K562 (cell line): Measurements from ENCODE around the gene STYX. TPM values are rescaled to one million over a fixed set of nuclear protein-coding genes. Genes with fewer than 3 reads are reported as not detected.

ENCODE experiments used
- ATAC-seq: fragments of 200-7000 bp; cut with Tn5 transposase; 3 replicates; pipeline ENCODE4 v1.9.1; 2020; ENCODE audit warnings: moderate library complexity
- BruUV-seq: library from RNA; stranded (reverse); fragments of 400-500 nt; replicated peaks from 2 replicates; lab custom pipeline; 2021; lab: Mats Ljungman, UMichigan
- CTCF ChIA-PET: fragments of 300-600 bp; formaldehyde crosslinking; extraction: SDS; loops from one replicate; lab custom pipeline; 2021; ENCODE audit warnings: low intra/inter-chr PET ratio; lab: Yijun Ruan, JAX
- POLR2A ChIA-PET: fragments of 300-600, 350-650 bp; sonication (Branson Sonifier 250); formaldehyde crosslinking; extraction: SDS; loops from one replicate; lab custom pipeline; 2021; ENCODE audit warnings: antibody characterized with exemption, inconsistent platforms; lab: Yijun Ruan, JAX
- DNase-seq, 4 experiments: peaks; one replicate each; pipeline versions ENCODE4 v3.0.0 to v3.0.0-alpha.2; 2011 to 2018; ENCODE audit warnings: low spot score in 3 of 4, mixed read lengths in 3 of 4; ENCODE audit errors: extremely low read depth in 1 of 4
- FAIRE-seq: peaks from 2 replicates; lab custom pipeline; 2011; peaks lifted over from hg19 to GRCh38; lab: Jason Lieb, UNC
- H2AFZ ChIP-seq: 2 replicates; pipeline ENCODE4 v1.6.0; 2011; ENCODE audit warnings: low read depth, low read length, control low read depth, inconsistent platforms
- H3K27ac ChIP-seq: fragments of 200-600 bp; 3 replicates; pipeline ENCODE4 v1.8.0; 2011; ENCODE audit warnings: low read depth, mild to moderate bottlenecking, control low read depth, inconsistent platforms, low read length, moderate library complexity, mixed read lengths; ENCODE audit errors: extremely low read depth
- H3K27me3 ChIP-seq, 2 experiments: fragments of 300-600 bp in 1 of 2; 2 replicates in 1 of 2; 3 replicates in 1 of 2; pipeline versions ENCODE4 v1.6.0 to v1.8.0; 2011; ENCODE audit warnings: inconsistent platforms in 2 of 2, low read length in 2 of 2, mild to moderate bottlenecking in 1 of 2, mixed read lengths in 1 of 2, moderate library complexity in 1 of 2; ENCODE audit not compliant: control insufficient read depth in 2 of 2, insufficient read depth in 2 of 2
- H3K36me3 ChIP-seq: fragments of 300-600 bp; 3 replicates; pipeline ENCODE4 v1.8.0; 2011; ENCODE audit warnings: mild to moderate bottlenecking, low read length, inconsistent platforms; ENCODE audit not compliant: control insufficient read depth, insufficient read depth
- H3K4me1 ChIP-seq, 2 experiments: fragments of 200-600 bp in 1 of 2; replicated peaks in 1 of 2; 2 replicates in 1 of 2; 3 replicates in 1 of 2; pipeline versions ENCODE4 v1.5.1 to v1.8.0; 2011; ENCODE audit warnings: inconsistent platforms in 2 of 2, low read length in 2 of 2, mild to moderate bottlenecking in 1 of 2, mixed read lengths in 1 of 2, moderate library complexity in 1 of 2; ENCODE audit not compliant: control insufficient read depth in 2 of 2, insufficient read depth in 2 of 2
- H3K4me2 ChIP-seq: 2 replicates; pipeline ENCODE4 v1.6.1; 2011; ENCODE audit warnings: low read length, control low read depth, inconsistent platforms, mixed read lengths; ENCODE audit not compliant: insufficient read depth
- H3K4me3 ChIP-seq: fragments of 200-600 bp; sonication (generic), shearing (Covaris generic); 2 replicates; pipeline ENCODE4 v1.5.1; 2016; ENCODE audit warnings: control low read depth, inconsistent platforms
- H3K79me2 ChIP-seq: fragments of 200-600 bp; 3 replicates; pipeline ENCODE4 v1.8.0; 2011; ENCODE audit warnings: low read length, inconsistent platforms; ENCODE audit not compliant: control insufficient read depth, insufficient read depth
- H3K9ac ChIP-seq, 2 experiments: 2 replicates each; pipeline versions ENCODE4 v1.6.0 to v1.6.1; 2011; ENCODE audit warnings: low read depth in 2 of 2, low read length in 2 of 2, control low read depth in 1 of 2, inconsistent platforms in 1 of 2, mild to moderate bottlenecking in 1 of 2, mixed read lengths in 1 of 2; ENCODE audit not compliant: insufficient read depth in 1 of 2
- H3K9me1 ChIP-seq: one replicate; pipeline ENCODE4 v1.6.0; 2011; ENCODE audit warnings: inconsistent platforms, mild to moderate bottlenecking, low read length, moderate library complexity; ENCODE audit not compliant: control insufficient read depth, insufficient read depth
- H3K9me3 ChIP-seq: replicated peaks from 2 replicates; pipeline ENCODE4 v1.5.1; 2011; ENCODE audit warnings: low read depth, low read length, inconsistent platforms; ENCODE audit not compliant: control insufficient read depth, insufficient read depth
- H4K20me1 ChIP-seq: replicated peaks from 2 replicates; pipeline ENCODE4 v1.6.1; 2011; ENCODE audit warnings: low read length, inconsistent platforms, mixed read lengths; ENCODE audit not compliant: control insufficient read depth, insufficient read depth
- ATF3 ChIP-seq, 2 experiments: fragments of 450-650 bp in 1 of 2; sonication (generic) in 1 of 2; formaldehyde crosslinking in 1 of 2; IDR thresholded peaks in 1 of 2; conservative IDR thresholded peaks in 1 of 2; 2 replicates each; pipeline versions ENCODE4 v1.6.1 to v1.8.1; 2016 to 2023; ENCODE audit warnings: mild to moderate bottlenecking in 2 of 2, moderate library complexity in 2 of 2, inconsistent platforms in 1 of 2, missing genetic modification reagents in 1 of 2
- LEF1 ChIP-seq: fragments of 450-650 bp; IDR thresholded peaks from 2 replicates; pipeline ENCODE4 v1.6.1; 2016; ENCODE audit warnings: mild to moderate bottlenecking
- MTA1 ChIP-seq: fragments of 450-650 bp; IDR thresholded peaks from 2 replicates; pipeline ENCODE4 v1.6.1; 2017; ENCODE audit warnings: borderline replicate concordance
- RNF2 ChIP-seq: sonication (generic); IDR thresholded peaks from 2 replicates; pipeline ENCODE4 v1.6.1; 2016
- TAF1 ChIP-seq: IDR thresholded peaks from 2 replicates; pipeline ENCODE4 v1.6.1; 2011; ENCODE audit warnings: mild to moderate bottlenecking, low read length, moderate library complexity; ENCODE audit not compliant: insufficient read depth, control insufficient read depth, severe bottlenecking; ENCODE audit errors: extremely low read depth
- ZBTB49 ChIP-seq: sonication (generic); formaldehyde crosslinking; IDR thresholded peaks from 2 replicates; pipeline ENCODE4 v1.8.0; 2022; ENCODE audit warnings: missing genetic modification reagents, mild to moderate bottlenecking, borderline replicate concordance
- WGBS: fragments of 100-300 bp; shearing (Covaris generic); methylation state at CpG from one replicate; pipeline ENCODE4 v1.1.6; 2016; ENCODE audit warnings: low coverage, mixed read lengths; ENCODE audit not compliant: insufficient coverage; ENCODE audit errors: missing lambda C conversion rate; 5-methylcytosine and 5-hydroxymethylcytosine counted together
- in situ Hi-C: fragments of 300-500 bp; cut with MboI; formaldehyde crosslinking; loops from 4 replicates; pipeline ENCODE4 v1.15.0; 2018; ENCODE audit warnings: inconsistent platforms, mixed read lengths
- intact Hi-C: fragments of 100-400 bp; cut with micrococcal nuclease; formaldehyde crosslinking; loops from 2 replicates; pipeline ENCODE4 v1.14.2; 2022
- polyA plus RNA-seq, 8 experiments: library from polyadenylated mRNA; depleted of rRNA in 4 of 8; stranded (reverse) in 5 of 8; unstranded in 3 of 8; fragments of >200 nt; fragmentation: Nextera tagmentation in 2 of 8; fragmentation: Illumina TruSeq in 1 of 8; extraction: Ambion mirVana in 2 of 8; extraction: Trizol in 1 of 8; gene quantifications; 2 replicates each; pipeline versions ENCODE4 v1.2.1 to v1.2.3, GENCODE V29; 2011 to 2014; ENCODE audit warnings: inconsistent platforms in 1 of 8, missing spikeins in 1 of 8
- total RNA-seq, 7 experiments: library from RNA; depleted of rRNA in 6 of 7; stranded (reverse); fragments of >200 nt in 6 of 7; fragmentation: Illumina TruSeq in 2 of 7; extraction: Trizol in 2 of 7; gene quantifications; 2 replicates each; pipeline versions ENCODE4 v1.2.1 to v1.2.3, GENCODE V29; 2011 to 2021; ENCODE audit warnings: low replicate concordance in 1 of 7

Gene STYX
- total and polyA plus RNA-seq, 9 of the 15 experiments (the other 6 are each of a cell fraction or from before 2014, with no cell fraction given), result 5.0 to 15.4 (median 10.6) TPM

- H3K9me3 ChIP-seq, result no peaks in the 10 kb centered on the region
- H3K4me2 ChIP-seq, result peak overlapping the region; percentile 89
- peak overlapping the region; percentile 90 for H3K4me3 ChIP-seq
- WGBS, result 12% methylated on average over 5 of the region's 5 CpGs
- peaks cover 0 to 3% of the 10 kb centered on the region in 2 experiments; a peak in 2 of 5 replicates for H3K4me1 ChIP-seq
- H3K9me1 ChIP-seq, result no peaks in the 10 kb centered on the region
- no peaks in the 10 kb centered on the region for H4K20me1 ChIP-seq
- ATAC-seq, result peak; percentile 83
- no peaks in the 10 kb centered on the region for H3K27me3 ChIP-seq
- BruUV-seq, result no TSS peak
- ChIA-PET CTCF (no interaction called here), POLR2A (interaction anchor here (0.5 to 1.1 kb wide), 5 partner anchors 9 to 334 kb away, joined by 3 to 5 read pairs (median 4); no protein-coding TSS in a partner anchor)
- in situ Hi-C loops (no loop called here), intact Hi-C loops (loop anchor here (1.0 kb wide), 1 partner anchor 10 kb away; no protein-coding TSS in a partner anchor)
- peak overlapping the region; percentile 95 for H3K27ac ChIP-seq
- peak; percentile 31 to 82 (median 60) for DNase-seq
- H3K9ac ChIP-seq, result peak overlapping the region in 1 of 2 experiments; percentile 95; a peak in 2 of 4 replicates
- H3K79me2 ChIP-seq, result peaks cover 41% of the 10 kb centered on the region
- H2AFZ ChIP-seq, result peak overlapping the region; percentile 88
- peak; percentile 76 for FAIRE-seq
- peaks cover 29% of the 10 kb centered on the region for H3K36me3 ChIP-seq
- TF ChIP-seq ZBTB49 (CRISPR knock-in tag) (no peak), LEF1 (peak; percentile 50), MTA1 (0 out of 2 replicates have a peak, but pooled peaks have one; percentile 10), ATF3 (IDR thresholded peaks at IDR 0.05) (0 out of 2 replicates have a peak, but pooled peaks have one; percentile 11), ATF3 (CRISPR knock-in tag; conservative IDR thresholded peaks at IDR 0.05) (no peak), RNF2 (peak; percentile 55; the same call in 1 of the 2 replicates), TAF1 (no peak)
Measured at GRCh38 chr14:52706286-52706685, 23.7 kb upstream of the STYX start.
